Medulla oblongata (tissue), 1 donor: ENCODE data around the gene OMP.
"Not testable (repeated sequence)": the region's sequence is repeated elsewhere in the genome, so short reads cannot be mapped to it uniquely, and the experiment has no call there.

ENCODE experiments used
- DNase-seq: peaks from one replicate; pipeline ENCODE4 v3.0.0-alpha.2; 2015; ENCODE audit errors: extremely low spot score

Gene OMP

GRCh38 chr11:77086521-77087472, 15.8 kb upstream of the OMP start:
- DNase-seq: peak; percentile 56

- DNase-seq: no peak
Observed at GRCh38 chr11:77087723-77088225, 14.9 kb upstream of the OMP start.

GRCh38 chr11:77088236-77089003, 14.2 kb upstream of the OMP start:
- no peak for DNase-seq

- no peak for DNase-seq
Observed at GRCh38 chr11:77089004-77089545, 13.6 kb upstream of the OMP start.

- DNase-seq: no peak
Observed at GRCh38 chr11:77090046-77090372, 12.6 kb upstream of the OMP start.

GRCh38 chr11:77090373-77091111, 12.1 kb upstream of the OMP start:
- no peak for DNase-seq

- peak; percentile 81 for DNase-seq
Observed at GRCh38 chr11:77091146-77091940, 11.3 kb upstream of the OMP start.

- DNase-seq: peak; percentile 52
Observed at GRCh38 chr11:77092382-77092781, 10.3 kb upstream of the OMP start.

GRCh38 chr11:77093056-77093891, 9.4 kb upstream of the OMP start:
- no peak for DNase-seq

GRCh38 chr11:77093987-77094840, 8.4 kb upstream of the OMP start:
- no peak for DNase-seq

GRCh38 chr11:77094841-77095365, 7.7 kb upstream of the OMP start:
- no peak for DNase-seq

GRCh38 chr11:77095551-77096490, 6.8 kb upstream of the OMP start:
- no peak for DNase-seq

GRCh38 chr11:77096591-77097019, 6.0 kb upstream of the OMP start:
- DNase-seq: no peak

- not testable (repeated sequence) for DNase-seq
Observed at GRCh38 chr11:77097180-77097579, 5.5 kb upstream of the OMP start.

GRCh38 chr11:77100166-77101042, 2.2 kb upstream of the OMP start:
- no peak for DNase-seq

GRCh38 chr11:77101043-77101537, 1.6 kb upstream of the OMP start:
- no peak for DNase-seq
